ENCODE results near the gene ODAD3. TPM values are rescaled to one million over a fixed set of nuclear protein-coding genes. Genes with fewer than 3 reads are reported as not detected.
"Not testable (repeated sequence)": the region's sequence is repeated elsewhere in the genome, so short reads cannot be mapped to it uniquely, and the experiment has no call there.

Gene ODAD3
- total RNA-seq, 2 experiments from 2014 or later: 0.47 to 0.70 TPM

DNA sequence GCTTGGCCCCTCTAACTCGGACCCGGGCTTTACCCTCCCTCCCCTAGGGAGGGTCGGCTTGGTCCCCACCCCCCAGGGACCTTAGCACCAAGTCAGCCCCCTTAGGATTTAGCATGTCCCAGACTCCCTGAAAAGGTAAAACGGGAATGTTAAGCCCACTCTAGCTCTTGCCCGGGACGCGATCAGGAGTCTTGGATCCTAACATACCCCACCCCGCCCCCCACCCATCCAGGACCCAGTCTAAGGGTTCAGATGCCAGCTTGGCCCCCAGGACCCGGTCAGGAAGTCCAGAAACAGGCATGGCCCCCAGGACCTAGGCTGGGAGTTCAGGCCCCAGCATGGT lies 51.2 kb downstream of the ODAD3 start:
- Mint-ChIP-seq H3K36me3 (ENCODE audit: low read depth) (peaks cover under 1% of the 10 kb centered on the region), H3K27ac (no peak overlapping the region), H3K27me3 (peaks cover 13% of the 10 kb centered on the region), H3K9me3 (no peaks in the 10 kb centered on the region), H3K4me3 (peak overlapping the region; percentile 73), H3K4me1 (ENCODE audit: low read depth) (peaks cover 18% of the 10 kb centered on the region)
- ChIA-PET POLR2A (interaction anchor here (0.8 to 1.8 kb wide), 3 partner anchors 8 to 225 kb away, joined by 3 to 6 read pairs (median 3); no protein-coding TSS in a partner anchor), CTCF (interaction anchor here (1.0 to 4.4 kb wide), 13 partner anchors 9 to 175 kb away, joined by 3 to 38 read pairs (median 6); partner anchors contain the start of genes ELAVL3, ELOF1, ODAD3 and PRKCSH)
- no peak for DNase-seq
- ATAC-seq: no peak
- intact Hi-C loops (cut with micrococcal nuclease): no loop called here
- TF ChIP-seq, protein P1, sequence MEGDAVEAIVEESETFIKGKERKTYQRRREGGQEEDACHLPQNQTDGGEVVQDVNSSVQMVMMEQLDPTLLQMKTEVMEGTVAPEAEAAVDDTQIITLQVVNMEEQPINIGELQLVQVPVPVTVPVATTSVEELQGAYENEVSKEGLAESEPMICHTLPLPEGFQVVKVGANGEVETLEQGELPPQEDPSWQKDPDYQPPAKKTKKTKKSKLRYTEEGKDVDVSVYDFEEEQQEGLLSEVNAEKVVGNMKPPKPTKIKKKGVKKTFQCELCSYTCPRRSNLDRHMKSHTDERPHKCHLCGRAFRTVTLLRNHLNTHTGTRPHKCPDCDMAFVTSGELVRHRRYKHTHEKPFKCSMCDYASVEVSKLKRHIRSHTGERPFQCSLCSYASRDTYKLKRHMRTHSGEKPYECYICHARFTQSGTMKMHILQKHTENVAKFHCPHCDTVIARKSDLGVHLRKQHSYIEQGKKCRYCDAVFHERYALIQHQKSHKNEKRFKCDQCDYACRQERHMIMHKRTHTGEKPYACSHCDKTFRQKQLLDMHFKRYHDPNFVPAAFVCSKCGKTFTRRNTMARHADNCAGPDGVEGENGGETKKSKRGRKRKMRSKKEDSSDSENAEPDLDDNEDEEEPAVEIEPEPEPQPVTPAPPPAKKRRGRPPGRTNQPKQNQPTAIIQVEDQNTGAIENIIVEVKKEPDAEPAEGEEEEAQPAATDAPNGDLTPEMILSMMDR (IDR thresholded peaks at IDR 0.05): no peak

DNA sequence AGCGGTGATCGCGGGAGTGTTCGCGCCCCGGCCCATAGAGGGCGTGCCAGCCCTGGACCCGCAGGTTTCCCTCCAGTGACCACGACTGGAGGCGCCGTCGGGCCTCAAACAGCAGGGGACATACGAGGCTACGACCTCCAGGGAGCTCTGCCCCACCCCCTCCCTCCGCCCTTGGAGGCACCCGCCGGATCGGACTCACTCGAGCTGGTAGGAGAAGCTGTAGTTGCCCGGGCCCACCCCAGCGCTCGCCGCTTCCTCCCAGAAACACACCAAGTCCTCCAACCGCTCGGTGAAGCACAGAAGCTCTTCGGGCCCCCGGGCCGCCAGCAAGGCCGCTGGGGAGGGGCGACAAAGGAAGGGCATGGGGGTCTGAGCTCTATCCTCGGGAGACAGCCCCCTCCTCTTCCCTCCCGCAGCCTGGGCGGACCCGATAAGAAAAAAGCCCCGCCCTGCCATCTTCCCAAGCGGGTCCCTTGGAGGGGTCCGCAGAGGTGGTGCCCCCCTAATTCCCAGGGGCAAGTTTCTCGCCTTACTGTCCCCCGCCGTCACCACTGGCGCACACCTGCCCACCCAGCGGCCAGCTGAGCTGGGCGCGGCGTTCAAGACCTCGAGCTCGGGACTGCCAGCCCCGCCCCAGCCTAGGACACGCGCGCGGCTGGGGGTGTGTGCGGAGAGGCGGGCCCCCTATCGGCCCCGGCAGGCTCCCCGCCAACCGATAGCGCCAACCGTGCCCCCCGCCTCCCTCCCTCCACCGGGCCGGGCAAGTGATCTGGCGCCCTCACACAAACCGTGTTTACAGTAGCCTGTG lies 51.8 kb downstream of the ODAD3 start:
- no peak for ATAC-seq
- ChIA-PET CTCF (interaction anchor here (0.7 to 4.4 kb wide), 21 partner anchors 8 to 176 kb away, joined by 3 to 38 read pairs (median 4); partner anchors contain the start of genes ELAVL3, ELOF1, ODAD3 and PRKCSH), POLR2A (interaction anchor here (0.6 to 2.3 kb wide), 6 partner anchors 8 to 637 kb away, joined by 3 to 8 read pairs (median 4); no protein-coding TSS in a partner anchor)
- no peaks in the 10 kb centered on the region for H3K9me3 Mint-ChIP-seq
- H3K27ac Mint-ChIP-seq: peak overlapping the region; percentile 67
- intact Hi-C loops (cut with micrococcal nuclease): no loop called here
- TF ChIP-seq, protein P1 (IDR thresholded peaks at IDR 0.05): peak; percentile 90
- peaks cover 13% of the 10 kb centered on the region for H3K27me3 Mint-ChIP-seq
- peaks cover 23% of the 10 kb centered on the region for H3K4me1 Mint-ChIP-seq (ENCODE audit: low read depth)
- peak; percentile 71 for DNase-seq
- H3K36me3 Mint-ChIP-seq (ENCODE audit: low read depth): peaks cover 6% of the 10 kb centered on the region
- H3K4me3 Mint-ChIP-seq: peak overlapping the region; percentile 73

DNA sequence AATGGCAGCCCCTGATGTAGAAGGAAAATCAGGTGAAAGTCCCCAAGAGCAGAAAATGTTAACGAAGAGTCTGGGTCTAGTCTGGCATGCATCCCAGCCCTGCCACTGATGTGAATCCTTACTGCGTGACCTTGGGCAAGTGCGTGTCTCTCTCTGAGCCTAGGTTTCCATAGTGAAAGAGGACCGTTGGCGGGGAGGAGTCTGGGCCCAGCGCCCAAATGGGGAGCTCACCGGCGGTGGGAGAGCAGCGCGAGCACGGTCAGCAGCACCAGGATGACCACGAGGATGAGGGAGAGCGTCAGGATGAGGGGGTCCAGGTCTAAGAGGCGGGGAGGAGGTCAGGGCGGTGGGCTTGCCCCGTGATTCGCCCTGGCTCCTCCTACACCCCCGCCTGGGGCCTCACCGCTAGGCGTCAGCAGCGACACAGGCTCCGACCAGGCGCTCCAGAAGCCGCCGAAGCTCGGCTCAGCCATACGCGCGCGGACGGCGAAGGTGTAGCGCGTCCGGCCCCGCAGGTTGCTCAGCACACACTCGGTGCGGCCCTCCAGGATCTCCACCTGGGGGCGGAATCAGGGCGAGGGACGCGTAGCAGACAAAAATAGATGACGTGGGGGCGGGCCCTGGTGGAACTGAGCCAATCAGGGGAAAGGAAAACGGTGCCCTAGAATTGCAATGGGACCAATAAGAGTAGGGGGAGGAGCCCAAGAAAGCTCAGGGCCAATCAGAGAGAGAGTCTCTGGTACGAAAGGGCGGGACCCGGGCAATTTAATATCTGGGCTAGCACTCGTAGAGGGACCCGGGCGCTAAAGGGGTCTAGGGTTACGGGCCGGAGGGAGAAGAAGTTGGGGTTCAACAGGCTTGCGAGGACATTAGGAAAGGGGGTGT lies 54.0 kb downstream of the ODAD3 start:
- Mint-ChIP-seq H3K4me3 (peak overlapping the region; percentile 73), H3K27ac (peak overlapping the region; percentile 96), H3K27me3 (peaks cover 13% of the 10 kb centered on the region), H3K4me1 (ENCODE audit: low read depth) (peaks cover 38% of the 10 kb centered on the region), H3K9me3 (no peaks in the 10 kb centered on the region), H3K36me3 (ENCODE audit: low read depth) (peaks cover 17% of the 10 kb centered on the region)
- POLR2A ChIA-PET: interaction anchor here (0.8 to 2.3 kb wide), 9 partner anchors 26 to 259 kb away, joined by 3 to 26 read pairs (median 4); partner anchors contain the start of genes ODAD3, PRKCSH and RGL3
- DNase-seq: peak; percentile 99
- intact Hi-C loops (cut with micrococcal nuclease): no loop called here
- CTCF ChIA-PET: interaction anchor here (0.8 to 4.4 kb wide), 32 partner anchors 9 to 228 kb away, joined by 3 to 38 read pairs (median 4); partner anchors contain the start of genes CCDC159, ELAVL3, ODAD3 and PRKCSH
- peak; percentile 86 for ATAC-seq
- TF ChIP-seq, protein P1 (IDR thresholded peaks at IDR 0.05): peak; percentile 63

DNA sequence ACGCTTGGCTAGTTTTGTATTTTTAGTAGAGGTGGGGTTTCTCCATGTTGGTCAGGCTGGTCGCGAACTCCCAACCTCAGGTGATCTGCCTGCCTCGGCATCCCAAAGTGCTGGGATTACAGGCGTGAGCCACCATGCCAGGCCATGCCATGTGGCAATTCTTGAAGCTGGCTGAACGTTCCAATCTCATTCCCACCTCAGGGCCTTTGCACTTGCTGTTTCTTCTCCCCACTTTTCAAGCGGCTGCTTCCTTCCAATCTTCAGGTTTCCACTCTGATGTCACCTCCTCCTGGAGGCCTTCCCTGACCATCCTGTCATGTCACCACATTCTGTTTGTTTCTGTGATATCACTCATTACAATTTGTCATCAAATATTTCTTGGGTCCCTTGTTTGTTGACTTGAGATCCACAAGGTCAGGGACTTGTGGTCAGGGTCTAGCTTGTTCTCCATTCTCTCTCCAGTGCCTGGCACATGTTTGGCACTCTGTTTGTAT lies 55.0 kb downstream of the ODAD3 start:
- H3K27me3 Mint-ChIP-seq: peaks cover 13% of the 10 kb centered on the region
- intact Hi-C loops (cut with micrococcal nuclease): no loop called here
- H3K4me3 Mint-ChIP-seq: peak overlapping the region; percentile 73
- CTCF ChIA-PET: interaction anchor here (0.7 to 4.4 kb wide), 9 partner anchors 12 to 116 kb away, joined by 3 to 29 read pairs (median 3); partner anchors contain the start of genes CCDC159, RAB3D, RGL3 and TMEM205
- peaks cover 42% of the 10 kb centered on the region for H3K4me1 Mint-ChIP-seq (ENCODE audit: low read depth)
- H3K27ac Mint-ChIP-seq: peak overlapping the region; percentile 96
- ATAC-seq (no peak), DNase-seq (no peak)
- TF ChIP-seq, protein P1 (IDR thresholded peaks at IDR 0.05): no peak
- peaks cover 22% of the 10 kb centered on the region for H3K36me3 Mint-ChIP-seq (ENCODE audit: low read depth)
- H3K9me3 Mint-ChIP-seq: no peaks in the 10 kb centered on the region
- POLR2A ChIA-PET: interaction anchor here (1.0 to 2.3 kb wide), 3 partner anchors 42 to 260 kb away, joined by 3 to 26 read pairs (median 8); partner anchors contain the start of genes ODAD3, PRKCSH and RGL3

DNA sequence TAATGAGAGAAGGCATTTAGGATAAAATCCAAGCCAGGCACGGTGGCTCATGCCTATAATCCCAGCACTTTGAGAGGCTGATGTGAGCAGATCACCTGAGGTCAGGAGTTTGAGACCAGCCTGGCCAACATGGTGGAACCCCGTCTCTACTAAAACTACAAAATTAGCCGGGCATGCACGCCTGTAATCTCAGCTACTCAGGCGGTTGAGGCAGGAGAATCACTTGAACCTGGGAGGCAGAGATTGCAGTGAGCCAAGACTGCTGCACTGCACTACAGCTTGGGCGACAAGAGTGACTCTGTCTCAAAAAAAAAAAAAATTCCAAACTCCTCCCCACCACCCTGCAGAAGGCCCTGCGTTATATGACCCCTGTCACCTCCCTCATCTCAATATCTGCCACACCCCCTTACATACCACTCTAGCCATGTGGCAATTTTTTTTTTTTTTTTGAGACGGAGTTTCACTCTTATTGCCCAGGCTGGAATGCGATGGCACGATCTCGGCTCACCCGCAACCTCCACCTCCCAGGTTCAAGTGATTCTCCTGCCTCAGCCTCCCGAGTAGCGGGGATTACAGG lies 55.6 kb downstream of the ODAD3 start:
- ATAC-seq; intact Hi-C loops (cut with micrococcal nuclease); H3K27ac Mint-ChIP-seq; POLR2A ChIA-PET; DNase-seq; H3K4me3 Mint-ChIP-seq; H3K9me3 Mint-ChIP-seq: not testable (repeated sequence)
- peaks cover 22% of the 10 kb centered on the region for H3K36me3 Mint-ChIP-seq (ENCODE audit: low read depth)
- peaks cover 42% of the 10 kb centered on the region for H3K4me1 Mint-ChIP-seq (ENCODE audit: low read depth)
- H3K27me3 Mint-ChIP-seq: peaks cover 11% of the 10 kb centered on the region
- CTCF ChIA-PET: interaction anchor here (0.7 to 4.4 kb wide), 6 partner anchors 11 to 115 kb away, joined by 3 to 29 read pairs (median 6); partner anchors contain the start of gene RGL3

Data from activated CD8-positive, alpha-beta T cell treated with anti-CD3 and anti-CD28 coated beads for 36 hours (primary cell).